Liver (tissue), 3 donors: Measurements from ENCODE around the gene PRAC1.

Experiments
- FOXA1 ChIP-seq: IDR thresholded peaks from 2 replicates; pipeline ENCODE4 v1.6.1; 2016; ENCODE audit warnings: antibody characterized with exemption
- GABPA ChIP-seq, 2 donors: IDR thresholded peaks in 1 of 2; conservative IDR thresholded peaks in 1 of 2; 2 replicates each; pipeline ENCODE4 v1.6.1; 2016; ENCODE audit warnings: antibody characterized with exemption in 2 of 2, mild to moderate bottlenecking in 1 of 2, moderate library complexity in 1 of 2
- RAD21 ChIP-seq, 2 donors: IDR thresholded peaks; 2 replicates each; pipeline ENCODE4 v1.6.1; 2016; ENCODE audit warnings: antibody characterized with exemption in 2 of 2, mild to moderate bottlenecking in 2 of 2
- SP1 ChIP-seq: IDR thresholded peaks from 2 replicates; pipeline ENCODE4 v1.6.1; 2018; ENCODE audit warnings: antibody characterized with exemption, mild to moderate bottlenecking
- TAF1 ChIP-seq: conservative IDR thresholded peaks from 2 replicates; pipeline ENCODE4 v1.6.1; 2016; ENCODE audit warnings: antibody characterized with exemption, mild to moderate bottlenecking
- YY1 ChIP-seq: IDR thresholded peaks from 2 replicates; pipeline ENCODE4 v1.6.1; 2016; ENCODE audit warnings: antibody characterized with exemption, mild to moderate bottlenecking
- TF ChIP-seq, protein P1 (sequence below): fragments of 150-350 bp; IDR thresholded peaks from 2 replicates; pipeline ENCODE4 v1.5.1; 2017; ENCODE audit warnings: improper control_type of control experiment, low read depth, low read length; ENCODE audit not compliant: missing input control
- donor health status: healthy.
- donor health status: healthy.

DNA sequence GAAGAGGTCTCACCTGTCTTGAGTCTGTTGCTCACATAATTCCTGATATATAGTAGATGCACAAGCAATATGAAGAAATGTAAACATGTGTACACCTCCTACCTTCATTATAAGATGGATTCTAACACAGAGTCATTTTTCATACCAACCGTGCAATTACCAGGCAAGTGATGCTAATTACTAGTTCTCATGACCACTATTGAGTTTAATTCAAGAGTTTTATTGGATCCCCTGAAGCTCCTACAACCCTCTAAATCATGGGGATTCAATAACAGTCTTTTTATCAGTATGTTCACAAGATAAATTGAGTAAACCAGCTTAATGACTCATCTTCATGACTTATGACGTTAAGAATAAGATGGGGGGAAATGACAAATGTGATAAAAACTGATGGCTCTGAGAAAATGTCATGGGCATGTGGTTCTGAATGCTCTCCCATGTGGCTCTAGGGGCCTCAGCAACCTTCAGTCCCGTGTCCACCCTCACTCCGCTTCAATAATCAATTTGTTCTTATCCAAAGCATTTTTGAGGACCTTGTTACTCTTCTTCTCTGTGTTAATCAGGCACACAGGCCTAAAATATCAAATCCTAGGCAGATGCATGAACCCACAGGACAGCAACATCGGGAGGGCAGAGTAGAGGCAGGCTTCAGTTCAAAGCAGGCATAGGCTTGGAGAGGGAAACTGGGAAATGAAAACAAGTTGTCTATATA lies 42.8 kb downstream of the PRAC1 start:
- TF ChIP-seq GABPA (IDR thresholded peaks at IDR 0.05 in 1 of 2, conservative IDR thresholded peaks at IDR 0.05 in 1 of 2) (no peak), RAD21 (IDR thresholded peaks at IDR 0.05) (no peak), SP1 (no peak), TAF1 (no peak), FOXA1 (no peak), YY1 (no peak)
- TF ChIP-seq, protein P1, sequence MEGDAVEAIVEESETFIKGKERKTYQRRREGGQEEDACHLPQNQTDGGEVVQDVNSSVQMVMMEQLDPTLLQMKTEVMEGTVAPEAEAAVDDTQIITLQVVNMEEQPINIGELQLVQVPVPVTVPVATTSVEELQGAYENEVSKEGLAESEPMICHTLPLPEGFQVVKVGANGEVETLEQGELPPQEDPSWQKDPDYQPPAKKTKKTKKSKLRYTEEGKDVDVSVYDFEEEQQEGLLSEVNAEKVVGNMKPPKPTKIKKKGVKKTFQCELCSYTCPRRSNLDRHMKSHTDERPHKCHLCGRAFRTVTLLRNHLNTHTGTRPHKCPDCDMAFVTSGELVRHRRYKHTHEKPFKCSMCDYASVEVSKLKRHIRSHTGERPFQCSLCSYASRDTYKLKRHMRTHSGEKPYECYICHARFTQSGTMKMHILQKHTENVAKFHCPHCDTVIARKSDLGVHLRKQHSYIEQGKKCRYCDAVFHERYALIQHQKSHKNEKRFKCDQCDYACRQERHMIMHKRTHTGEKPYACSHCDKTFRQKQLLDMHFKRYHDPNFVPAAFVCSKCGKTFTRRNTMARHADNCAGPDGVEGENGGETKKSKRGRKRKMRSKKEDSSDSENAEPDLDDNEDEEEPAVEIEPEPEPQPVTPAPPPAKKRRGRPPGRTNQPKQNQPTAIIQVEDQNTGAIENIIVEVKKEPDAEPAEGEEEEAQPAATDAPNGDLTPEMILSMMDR: no peak
